Adipose tissue (tissue), 3 donors: ENCODE measurements around the gene MBD1. TPM values are rescaled to one million over a fixed set of nuclear protein-coding genes. Genes with fewer than 3 reads are reported as not detected.
"Not testable (repeated sequence)": the region's sequence is repeated elsewhere in the genome, so short reads cannot be mapped to it uniquely, and the experiment has no call there.

Experiments
- H3K27ac ChIP-seq: one replicate; pipeline ENCODE4 v1.5.1; 2013; ENCODE audit warnings: low read depth, low read length
- WGBS, 3 donors: extraction: QIAGEN DNeasy Blood & Tissue Kit; methylation state at CpG; one replicate each; pipeline ENCODE4 v1.1.7; 2013; 5-methylcytosine and 5-hydroxymethylcytosine counted together
- polyA plus RNA-seq, 3 donors: library from polyadenylated mRNA; stranded (reverse); fragments of 200-250 nt; gene quantifications; one replicate each; pipeline ENCODE4 v1.2.3, GENCODE V29; 2013
- donor health status: healthy with polysubstance abuse.
- donor health status: Bipolar disorder and iron deficiency.
- donor health status: healthy.

MBD1 gene
- polyA plus RNA-seq, 3 donors: 25.6 to 39.3 (median 29.6) TPM

DNA sequence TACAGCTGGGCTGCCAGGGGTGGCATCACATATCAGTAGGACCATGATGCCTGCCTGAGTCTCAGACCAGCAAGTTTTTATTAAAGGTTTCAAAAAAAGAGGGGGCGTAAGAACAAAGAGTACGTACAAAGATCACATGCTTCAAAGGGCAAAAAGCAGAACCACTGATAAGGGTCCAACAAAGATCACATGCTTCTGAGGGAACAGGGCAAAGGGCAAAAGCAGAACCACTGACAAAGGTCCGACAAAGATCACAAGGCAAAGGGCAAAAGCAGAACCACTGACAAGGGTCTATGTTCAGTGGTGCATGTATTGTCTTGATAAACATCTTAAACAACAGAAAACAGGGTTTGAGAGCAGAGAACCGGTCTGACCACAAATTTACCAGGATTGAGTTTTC is 61.1 kb downstream of the MBD1 start:
- H3K27ac ChIP-seq: not testable (repeated sequence)
- 91 to 93% (median 92%) methylated on average over 4 of the region's 4 CpGs for WGBS, 3 donors

Other genes with a start within 250 kb of the MBD1 start
- 1 to 10 TPM; 1.4 to 8.2 (median 3.3) TPM for gene MYO5B, start 86.4 kb downstream of the MBD1 start, polyA plus RNA-seq
- gene CFAP53, start 15.0 kb downstream of the MBD1 start, polyA plus RNA-seq: under 1 TPM in 2 of 3 donors, not detected in 1; 0.04 to 0.64 TPM
- gene CXXC1, start 6.2 kb upstream of the MBD1 start, polyA plus RNA-seq: 10 to 100 TPM; 51.9 to 70.3 (median 53.5) TPM
- under 1 TPM in 2 of 3 donors, not detected in 1; 0.07 to 0.15 TPM for gene SKA1, start 93.5 kb upstream of the MBD1 start, polyA plus RNA-seq